GM10266 (cell line): ENCODE data around the gene DOK4.

Experiments
- DNase-seq: peaks from one replicate; pipeline ENCODE4 v3.0.0; 2012; ENCODE audit errors: extremely low spot score
- CTCF ChIP-seq: IDR thresholded peaks from 2 replicates; pipeline ENCODE4 v1.5.1; 2012; ENCODE audit warnings: mild to moderate bottlenecking, low read depth; ENCODE audit not compliant: control insufficient read depth, insufficient read depth; ENCODE audit errors: missing control alignments

The DOK4 gene

DNA sequence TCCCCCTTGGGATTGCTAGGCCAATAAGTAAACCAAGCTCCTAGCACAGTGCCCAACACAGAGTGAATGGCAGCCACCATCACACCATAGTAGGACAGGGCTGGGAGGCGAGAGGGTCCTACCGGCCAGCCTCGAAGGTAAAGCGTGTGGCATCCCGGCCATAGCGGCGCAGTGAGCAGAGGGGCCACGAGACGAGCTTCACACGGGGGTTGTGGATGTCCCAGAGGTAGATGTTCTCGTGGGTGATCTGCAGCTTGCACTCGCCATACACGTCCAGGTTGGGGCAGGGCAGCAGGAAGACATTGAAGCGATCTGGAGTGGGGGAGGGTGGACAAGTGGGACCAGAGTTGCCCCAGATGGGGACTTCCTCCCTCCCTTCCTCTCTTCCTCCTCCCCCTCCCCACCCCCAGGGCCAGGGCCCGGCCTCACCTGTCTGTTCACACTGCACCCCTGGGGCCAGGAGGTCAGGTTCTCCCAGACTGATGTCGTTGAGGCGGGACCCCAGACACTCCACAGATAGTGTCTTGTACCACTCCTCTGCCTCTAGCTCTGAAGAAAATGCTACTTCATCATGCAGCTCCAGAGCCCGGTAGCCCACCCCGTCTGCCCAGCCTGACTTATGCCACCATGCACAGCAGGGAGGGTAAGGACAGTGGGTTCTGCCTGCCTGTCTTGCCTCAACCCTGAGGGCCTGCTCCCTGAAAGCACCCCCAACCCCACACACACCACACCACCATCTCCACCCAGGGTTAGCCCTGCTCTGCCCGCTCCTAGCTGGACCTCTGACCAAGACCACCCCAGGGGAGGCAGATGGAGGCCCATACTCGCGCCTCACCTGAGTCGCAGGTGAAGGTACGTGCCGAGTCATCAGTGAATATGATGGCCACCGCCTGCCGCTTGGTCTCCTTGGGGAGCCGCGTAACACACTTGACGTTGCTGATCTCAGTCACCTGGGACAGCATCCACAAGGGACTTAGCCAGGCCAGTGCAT is 11.3 kb downstream of the DOK4 start:
- no peak for TF ChIP-seq CTCF
- no peak for DNase-seq

GRCh38 chr16:57473906-57474305 is 12.4 kb downstream of the DOK4 start:
- no peak for DNase-seq
- no peak for TF ChIP-seq CTCF

GRCh38 chr16:57473176-57473840 is 13.0 kb downstream of the DOK4 start:
- no peak for TF ChIP-seq CTCF
- DNase-seq = no peak

- TF ChIP-seq CTCF = no peak
- DNase-seq = no peak
These were observed 13.6 kb downstream of the DOK4 start for GRCh38 chr16:57472665-57473060.

- no peak for DNase-seq
- TF ChIP-seq CTCF = no peak
These were observed 14.2 kb downstream of the DOK4 start for GRCh38 chr16:57471852-57472664.

DNA sequence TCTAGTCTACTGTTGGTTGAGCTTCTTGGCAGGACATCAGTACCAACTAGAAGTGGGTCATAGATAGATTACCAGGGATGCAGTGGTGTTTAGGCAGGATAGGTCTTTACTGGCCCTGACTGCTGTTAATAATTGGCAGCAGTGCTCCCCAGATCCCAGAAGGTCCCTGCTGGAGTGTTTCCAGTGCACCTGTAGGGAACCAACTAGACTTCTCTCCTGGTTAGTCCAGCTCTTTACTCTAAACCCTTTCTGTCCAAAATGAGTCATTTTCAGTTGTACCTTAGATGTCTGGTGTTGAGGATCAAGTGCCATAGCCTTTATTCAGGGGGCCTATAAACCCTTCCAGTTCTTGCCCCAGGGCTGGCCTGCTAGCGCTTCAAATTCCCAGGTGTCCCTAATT is 15.1 kb downstream of the DOK4 start:
- DNase-seq = no peak
- TF ChIP-seq CTCF = no peak

DNA sequence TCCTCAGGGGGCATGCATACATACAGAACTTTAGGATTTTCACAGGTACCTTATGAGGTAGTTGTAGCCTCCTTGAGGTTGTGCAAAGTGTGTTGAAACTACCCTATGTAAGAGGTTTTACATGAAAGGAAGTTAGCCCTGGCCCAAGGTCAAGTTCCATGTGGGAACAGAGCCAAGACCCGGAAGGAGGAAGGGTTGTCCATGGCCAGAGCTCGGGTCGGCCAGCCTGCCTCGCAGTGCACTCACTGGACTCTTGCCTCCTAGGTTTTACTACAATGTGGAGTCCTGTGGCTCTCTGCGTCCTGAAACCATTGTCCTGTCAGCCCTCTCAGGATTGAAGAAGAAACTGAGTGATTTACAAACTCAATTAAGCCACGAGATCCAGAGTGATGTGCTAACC is 15.6 kb downstream of the DOK4 start:
- no peak for DNase-seq
- no peak for TF ChIP-seq CTCF
